ENCODE measurements around the gene MXD3. TPM values are rescaled to one million over a fixed set of nuclear protein-coding genes. Genes with fewer than 3 reads are reported as not detected.
A peak's percentile ranks its signal among the peaks of the same experiment; 100 is the strongest.

The MXD3 gene
- total and polyA plus RNA-seq, 2 donors (not counting 1 experiment from before 2014, with no cell fraction given): 11.5 to 14.8 TPM

- H3K9me3 ChIP-seq (ENCODE audit: control extremely low read depth in 1 of 3, control insufficient read depth in 2 of 3, insufficient read depth in 1 of 3, low read length in 2 of 3): peaks cover 0 to 2% (median 0%) of the 10 kb centered on the region in 3 donors
- Mint-ChIP-seq H3K4me3 (peak overlapping the region; percentile 95), H3K27me3 (no peaks in the 10 kb centered on the region), H3K9me3 (ENCODE audit: insufficient read depth) (no peaks in the 10 kb centered on the region), H3K27ac (peak overlapping the region; percentile 92), H3K4me1 (peaks cover 73% of the 10 kb centered on the region)
- TF ChIP-seq EZH2 (IDR thresholded peaks at IDR 0.05; ENCODE audit: borderline replicate concordance, insufficient read depth, low read depth, low read length, poor library complexity, severe bottlenecking): no peak
- TF ChIP-seq CTCF (IDR thresholded peaks at IDR 0.05): no peak
- H4K20me1 ChIP-seq (ENCODE audit: control insufficient read depth, insufficient read depth, low read length, poor library complexity, severe bottlenecking): peaks cover 31% of the 10 kb centered on the region
- peak overlapping the region in 1 of 2 donors; percentile 81 for H3K27ac ChIP-seq (ENCODE audit: low read length in 2 of 2)
- peaks cover 51% of the 10 kb centered on the region for H3K79me2 ChIP-seq (ENCODE audit: control insufficient read depth, insufficient read depth, low read length)
- peaks cover 2 to 37% of the 10 kb centered on the region in 2 experiments for H3K36me3 ChIP-seq (replicated peaks in 1 of 2; ENCODE audit: control extremely low read depth in 1 of 2, control insufficient read depth in 1 of 2, extremely low read depth in 1 of 2, insufficient read depth in 2 of 2, low read length in 1 of 2)
- ATAC-seq (ENCODE audit: low read depth): no peak
- DNase-seq: peak; percentile 38
- ChIA-PET POLR2A (interaction anchor here (0.6 kb wide), 3 partner anchors 69 to 235 kb away, joined by 3 read pairs; no protein-coding TSS in a partner anchor), CTCF (interaction anchor here (0.6 to 1.1 kb wide), 3 partner anchors 46 to 127 kb away, joined by 3 to 4 read pairs (median 3); no protein-coding TSS in a partner anchor)
- peak overlapping the region; percentile 87 for H3K4me2 ChIP-seq (replicated peaks; ENCODE audit: low read depth, low read length, poor library complexity, severe bottlenecking)
- H3K9ac ChIP-seq (ENCODE audit: low read length): peak overlapping the region; percentile 93
- intact Hi-C loops (cut with micrococcal nuclease): loop anchor here (5.0 kb wide), 3 partner anchors 192 to 298 kb away; partner anchors contain the start of genes B4GALT7 and DOK3
- peak overlapping the region; percentile 93 for H2AFZ ChIP-seq (ENCODE audit: insufficient read depth, low read depth, low read length, poor library complexity, severe bottlenecking)
- H3K4me1 ChIP-seq (ENCODE audit: control insufficient read depth in 2 of 2, insufficient read depth in 2 of 2, low read length in 2 of 2): peaks cover 61 to 78% of the 10 kb centered on the region in 2 donors
- 34% methylated on average over 5 of the region's 19 CpGs for WGBS (ENCODE audit: insufficient coverage)
- H3K4me3 ChIP-seq (ENCODE audit: control extremely low read depth in 1 of 5, extremely low read depth in 1 of 5, insufficient read depth in 1 of 5, low read depth in 2 of 5, low read length in 4 of 5): peak overlapping the region; percentile 71 to 97 (median 91)
- H3K27me3 ChIP-seq (replicated peaks in 1 of 4; ENCODE audit: control extremely low read depth in 1 of 4, control insufficient read depth in 3 of 4, insufficient read depth in 4 of 4, low read length in 3 of 4): no peaks in the 10 kb centered on the region
These were observed 7.1 kb downstream of the MXD3 start for GRCh38 chr5:177304392-177305119.

Measured in B cell (primary cell).